Dermis microvascular lymphatic vessel endothelial cell (primary cell): ENCODE results near the gene ATP9B. TPM values are rescaled to one million over a fixed set of nuclear protein-coding genes. Genes with fewer than 3 reads are reported as not detected.

Source experiments
- DNase-seq, 2 donors: peaks; one replicate each; pipeline versions ENCODE4 v3.0.0 to v3.0.0-alpha.2; 2010; ENCODE audit warnings: low read depth in 2 of 2
- total RNA-seq: library from RNA; depleted of rRNA; stranded (reverse); fragments of >200 nt; gene quantifications from 2 replicates; pipeline ENCODE4 v1.2.1, GENCODE V29; 2014

Gene ATP9B
- total RNA-seq: 18.9 and 28.4 TPM in 2 replicates

GRCh38 chr18:79068937-79069716, at the start of gene ATP9B:
Gene ATP9B, plus strand, starts transcription at chr18:79069394. Its CDS starts 17 bp downstream, at chr18:79069411.
- peak; percentile 94 to 98 for DNase-seq

GRCh38 chr18:79019881-79020280, 49.3 kb upstream of the ATP9B start:
- no peak for DNase-seq

GRCh38 chr18:79022603-79023002, 46.6 kb upstream of the ATP9B start:
- no peak for DNase-seq

GRCh38 chr18:79026491-79026890, 42.7 kb upstream of the ATP9B start:
- DNase-seq: no peak

- DNase-seq: no peak
These were observed 38.5 kb upstream of the ATP9B start for GRCh38 chr18:79030680-79031079.

- DNase-seq: no peak
These were observed 26.9 kb upstream of the ATP9B start for GRCh38 chr18:79042276-79042675.

- no peak for DNase-seq
These were observed 25.9 kb upstream of the ATP9B start for GRCh38 chr18:79043288-79043687.

- DNase-seq: no peak
These were observed 22.7 kb upstream of the ATP9B start for GRCh38 chr18:79046522-79046921.

GRCh38 chr18:79047556-79048244, 21.5 kb upstream of the ATP9B start:
- no peak for DNase-seq

GRCh38 chr18:79048245-79048632, 21.0 kb upstream of the ATP9B start:
- DNase-seq: no peak

- DNase-seq: no peak
These were observed 19.7 kb upstream of the ATP9B start for GRCh38 chr18:79049506-79049905.

GRCh38 chr18:79050005-79050404, 19.2 kb upstream of the ATP9B start:
- DNase-seq: no peak

GRCh38 chr18:79056827-79057367, 12.3 kb upstream of the ATP9B start:
- DNase-seq: no peak

GRCh38 chr18:79058007-79058406, 11.2 kb upstream of the ATP9B start:
- no peak for DNase-seq

GRCh38 chr18:79062806-79063205, 6.4 kb upstream of the ATP9B start:
- no peak for DNase-seq

- DNase-seq: no peak
These were observed 5.0 kb upstream of the ATP9B start for GRCh38 chr18:79064228-79064627.

GRCh38 chr18:79065802-79066201, 3.4 kb upstream of the ATP9B start:
- DNase-seq: no peak

GRCh38 chr18:79067611-79068010, 1.6 kb upstream of the ATP9B start:
- DNase-seq: no peak

GRCh38 chr18:79068341-79068936, 755 bp upstream of the ATP9B start:
- DNase-seq: peak; percentile 6 to 19

- peak in 1 of 2 donors; percentile 5 for DNase-seq
These were observed 540 bp downstream of the ATP9B start for GRCh38 chr18:79069717-79070151.

- no peak for DNase-seq
These were observed 1.3 kb downstream of the ATP9B start for GRCh38 chr18:79070486-79070885.

- no peak for DNase-seq
These were observed 1.8 kb downstream of the ATP9B start for GRCh38 chr18:79071037-79071436.
